Small intestine (tissue), 7 donors: ENCODE measurements around the gene PLVAP. TPM values are rescaled to one million over a fixed set of nuclear protein-coding genes. Genes with fewer than 3 reads are reported as not detected.

Experiments used
- DNase-seq, 2 donors: peaks; one replicate each; pipeline versions ENCODE4 v3.0.0 to v3.0.0-alpha.2; 2013
- FAIRE-seq: peaks from 2 replicates; lab custom pipeline; 2012; peaks lifted over from hg19 to GRCh38; lab: Jason Lieb, UNC
- H3K27ac ChIP-seq, 3 donors: one replicate each; pipeline ENCODE4 v1.5.1; 2013; ENCODE audit warnings: low read length in 2 of 3, mild to moderate bottlenecking in 2 of 3, control low read depth in 1 of 3, inconsistent platforms in 1 of 3, low read depth in 1 of 3, moderate library complexity in 1 of 3
- H3K27me3 ChIP-seq, 3 donors: one replicate each; pipeline ENCODE4 v1.6.1; 2013; ENCODE audit warnings: low read length in 3 of 3, inconsistent platforms in 1 of 3; ENCODE audit not compliant: control insufficient read depth in 3 of 3, insufficient read depth in 3 of 3
- H3K36me3 ChIP-seq, 3 donors: one replicate each; pipeline ENCODE4 v1.6.1; 2013; ENCODE audit warnings: low read length in 3 of 3, inconsistent platforms in 1 of 3, low read depth in 1 of 3, mild to moderate bottlenecking in 1 of 3, moderate library complexity in 1 of 3; ENCODE audit not compliant: control insufficient read depth in 3 of 3, insufficient read depth in 2 of 3
- H3K4me1 ChIP-seq, 3 donors: one replicate each; pipeline ENCODE4 v1.6.1; 2013; ENCODE audit warnings: low read length in 2 of 3, inconsistent platforms in 1 of 3, low read depth in 1 of 3, mild to moderate bottlenecking in 1 of 3, moderate library complexity in 1 of 3; ENCODE audit not compliant: control insufficient read depth in 3 of 3, insufficient read depth in 2 of 3
- H3K4me3 ChIP-seq, 3 donors: one replicate each; pipeline ENCODE4 v1.5.1; 2013; ENCODE audit warnings: low read length in 3 of 3, control low read depth in 1 of 3, inconsistent platforms in 1 of 3, low read depth in 1 of 3, mild to moderate bottlenecking in 1 of 3, moderate library complexity in 1 of 3
- H3K9me3 ChIP-seq, 2 donors: one replicate each; pipeline ENCODE4 v1.6.1; 2013; ENCODE audit warnings: low read depth in 1 of 2, low read length in 1 of 2; ENCODE audit not compliant: control insufficient read depth in 2 of 2, insufficient read depth in 1 of 2
- WGBS, 3 donors: extraction: QIAGEN DNeasy Blood & Tissue Kit; methylation state at CpG; one replicate each; pipeline ENCODE4 v1.1.7; 2013; 5-methylcytosine and 5-hydroxymethylcytosine counted together
- polyA plus RNA-seq, 4 donors: library from polyadenylated mRNA; stranded (reverse) in 3 of 4; unstranded in 1 of 4; fragments of 200-250 nt in 3 of 4; fragments of 120-200 nt in 1 of 4; gene quantifications; one replicate each; pipeline versions ENCODE4 v1.2.1 to v1.2.3, GENCODE V29; 2013
- donor health status: healthy with polysubstance abuse.
- donor health status: control.
- donor health status: control.
- donor health status: Bipolar disorder and iron deficiency.
- donor health status: healthy.

Gene PLVAP
- polyA plus RNA-seq, 4 donors, result 2.2 to 115 (median 19.4) TPM

DNA sequence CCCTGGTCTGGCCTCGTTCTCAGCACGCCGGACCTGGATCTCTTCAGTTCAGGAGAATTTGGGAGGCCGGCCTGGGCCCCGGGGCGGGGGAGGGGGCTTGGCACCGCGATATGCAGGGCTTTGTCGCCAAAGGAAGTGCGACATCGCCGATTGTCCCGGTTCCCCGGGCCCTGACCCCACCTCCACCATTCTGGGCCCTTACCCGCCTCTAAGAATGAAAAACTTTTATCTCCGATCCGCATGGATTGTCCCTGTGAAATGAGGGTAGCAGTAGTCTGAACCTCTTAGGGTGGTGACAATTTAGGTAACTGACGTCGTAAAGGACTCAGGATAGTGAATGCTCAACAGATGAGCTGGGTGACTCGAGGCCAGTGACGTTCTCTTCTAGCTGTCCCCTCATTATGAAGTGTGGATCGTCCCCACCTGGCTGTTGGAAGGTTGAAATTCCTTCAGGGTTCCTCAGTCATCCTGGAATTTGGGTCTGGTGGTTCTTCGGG lies 67.1 kb downstream of the PLVAP start:
- 4 to 6% (median 5%) methylated on average over 23 of the region's 23 CpGs for WGBS, 3 donors
- H3K4me3 ChIP-seq, result peak overlapping the region; percentile 77 to 96 (median 90)
- H3K4me1 ChIP-seq, result peaks cover 0 to 11% (median 2%) of the 10 kb centered on the region in 3 donors
- H3K27ac ChIP-seq, result peak overlapping the region; percentile 10 to 74 (median 60)
- peaks cover 4 to 39% (median 5%) of the 10 kb centered on the region in 3 donors for H3K36me3 ChIP-seq
- no peak for DNase-seq
- H3K27me3 ChIP-seq, result no peaks in the 10 kb centered on the region
- FAIRE-seq, result no peak
- no peaks in the 10 kb centered on the region for H3K9me3 ChIP-seq

DNA sequence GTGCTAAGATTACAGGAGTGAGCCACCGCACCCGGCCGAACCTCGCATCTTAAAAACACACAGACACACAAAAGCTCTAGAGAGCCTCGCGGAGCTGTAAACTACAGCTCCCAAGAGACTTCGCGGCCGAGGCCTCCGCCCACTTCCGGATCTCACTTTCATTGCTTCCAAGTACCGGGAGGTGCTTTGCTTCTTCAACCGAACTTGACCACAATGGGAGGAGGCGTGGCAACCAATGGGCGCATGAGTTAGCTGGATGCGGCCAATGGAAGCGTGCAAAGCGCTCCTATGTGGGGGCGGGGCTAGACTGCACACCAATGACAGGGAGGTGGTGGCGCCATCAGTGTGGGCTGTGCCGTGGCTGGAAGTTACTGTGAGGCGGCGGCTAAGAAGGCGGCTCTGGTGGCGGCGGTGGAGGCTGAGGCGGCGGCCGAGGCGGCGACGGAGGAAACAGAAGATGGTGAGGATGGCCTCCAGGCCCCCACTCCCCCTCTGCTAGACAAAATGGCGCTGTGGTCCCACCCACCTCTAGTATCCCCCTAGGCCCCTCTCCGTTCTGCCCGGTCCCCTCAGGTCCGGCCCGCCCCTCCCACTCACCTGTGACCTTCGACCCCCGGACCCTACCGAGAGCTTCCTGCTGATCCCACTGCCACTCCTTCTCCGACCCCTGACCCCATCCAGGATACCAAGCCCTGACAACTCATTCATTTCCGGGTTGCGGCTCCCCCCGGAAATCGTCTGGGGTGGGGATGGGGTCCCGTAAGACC lies 67.8 kb downstream of the PLVAP start, which contains the start of gene DDA1:
Gene DDA1 (plus strand): TSS at position 366 of the 767 bp plus-strand sequence. CDS start 92 bp downstream, at position 458.
- Histone ChIP-seq H3K9me3 (no peaks in the 10 kb centered on the region), H3K4me3 (peak within 1 kb of the TSS; percentile 77 to 96 (median 90)), H3K4me1 (peaks cover 0 to 15% (median 2%) of the 10 kb centered on the region in 3 donors), H3K27me3 (no peaks in the 10 kb centered on the region), H3K36me3 (peaks cover under 1 to 34% (median 2%) of the 10 kb centered on the region in 3 donors), H3K27ac (peak within 1 kb of the TSS; percentile 10 to 74 (median 60))
- WGBS, 3 donors, result 0 to 1% (median 0%) methylated on average over 41 to 46 of the region's 46 CpGs
- peak; percentile 100 for DNase-seq
- FAIRE-seq, result peak; percentile 47

DNA sequence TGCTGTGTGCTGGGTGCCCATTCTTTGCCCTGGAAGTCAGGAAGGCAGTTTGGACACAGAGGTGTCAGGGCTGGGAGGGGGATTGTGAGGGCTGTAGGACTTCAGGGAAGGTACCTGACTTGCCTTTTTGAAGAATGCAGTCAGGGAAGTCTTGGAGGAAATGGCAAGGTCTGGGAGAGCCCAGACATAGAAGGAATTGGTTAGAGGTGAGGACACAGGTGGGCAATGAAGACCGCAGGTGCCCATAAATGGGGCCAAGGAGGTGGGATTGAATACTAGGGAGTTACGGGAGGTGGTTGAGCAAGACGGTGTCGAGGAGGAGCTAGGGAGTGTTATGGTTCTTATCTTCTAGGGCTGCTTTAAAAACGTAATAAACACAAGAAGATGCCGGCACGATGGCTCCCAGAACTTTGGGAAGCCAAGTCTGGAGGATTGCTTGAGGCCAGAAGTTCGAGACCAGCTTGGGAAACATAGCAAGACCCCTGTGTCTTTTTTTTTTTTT lies 69.2 kb downstream of the PLVAP start:
- peaks cover 5 to 21% (median 6%) of the 10 kb centered on the region in 3 donors for H3K4me1 ChIP-seq
- no peak overlapping the region for H3K27ac ChIP-seq
- DNase-seq, result no peak
- no peak overlapping the region for H3K4me3 ChIP-seq
- no peak for FAIRE-seq
- no peaks in the 10 kb centered on the region for H3K9me3 ChIP-seq
- no peaks in the 10 kb centered on the region for H3K27me3 ChIP-seq
- WGBS, 3 donors, result 46 to 79% (median 75%) methylated on average over 8 of the region's 8 CpGs
- H3K36me3 ChIP-seq, result peaks cover 0 to 20% (median 2%) of the 10 kb centered on the region in 3 donors

DNA sequence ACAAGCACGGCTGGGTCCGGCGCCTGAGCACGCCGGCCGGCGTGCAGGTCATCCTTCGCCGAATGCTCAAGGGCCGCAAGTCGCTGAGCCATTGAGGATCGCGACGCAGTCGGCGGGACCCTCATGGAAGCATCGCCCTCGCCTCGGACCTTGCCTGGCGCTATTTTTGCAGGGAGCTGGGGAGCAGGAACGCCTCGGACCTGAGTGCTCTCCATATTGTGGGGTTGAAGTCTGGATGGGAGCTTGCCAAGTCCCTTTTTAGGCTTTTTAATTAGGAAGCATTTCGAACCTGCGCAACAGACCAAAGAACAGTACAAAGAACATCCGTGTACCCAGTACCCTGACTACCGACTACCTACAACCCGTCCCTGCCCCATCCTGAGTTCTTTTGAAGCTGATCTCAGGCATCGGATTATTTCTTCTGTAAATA lies 70.8 kb downstream of the PLVAP start:
- Histone ChIP-seq H3K4me3 (peak overlapping the region; percentile 55 to 91 (median 64)), H3K36me3 (peaks cover 0 to 6% (median 0%) of the 10 kb centered on the region in 3 donors), H3K27me3 (no peaks in the 10 kb centered on the region), H3K9me3 (no peaks in the 10 kb centered on the region), H3K4me1 (peaks cover 5 to 27% (median 9%) of the 10 kb centered on the region in 3 donors), H3K27ac (peak overlapping the region; percentile 89 to 92 (median 91))
- DNase-seq (peak in 1 of 2 donors; percentile 68), FAIRE-seq (no peak)
- WGBS, 3 donors, result 4 to 7% (median 4%) methylated on average over 27 to 28 of the region's 28 CpGs

DNA sequence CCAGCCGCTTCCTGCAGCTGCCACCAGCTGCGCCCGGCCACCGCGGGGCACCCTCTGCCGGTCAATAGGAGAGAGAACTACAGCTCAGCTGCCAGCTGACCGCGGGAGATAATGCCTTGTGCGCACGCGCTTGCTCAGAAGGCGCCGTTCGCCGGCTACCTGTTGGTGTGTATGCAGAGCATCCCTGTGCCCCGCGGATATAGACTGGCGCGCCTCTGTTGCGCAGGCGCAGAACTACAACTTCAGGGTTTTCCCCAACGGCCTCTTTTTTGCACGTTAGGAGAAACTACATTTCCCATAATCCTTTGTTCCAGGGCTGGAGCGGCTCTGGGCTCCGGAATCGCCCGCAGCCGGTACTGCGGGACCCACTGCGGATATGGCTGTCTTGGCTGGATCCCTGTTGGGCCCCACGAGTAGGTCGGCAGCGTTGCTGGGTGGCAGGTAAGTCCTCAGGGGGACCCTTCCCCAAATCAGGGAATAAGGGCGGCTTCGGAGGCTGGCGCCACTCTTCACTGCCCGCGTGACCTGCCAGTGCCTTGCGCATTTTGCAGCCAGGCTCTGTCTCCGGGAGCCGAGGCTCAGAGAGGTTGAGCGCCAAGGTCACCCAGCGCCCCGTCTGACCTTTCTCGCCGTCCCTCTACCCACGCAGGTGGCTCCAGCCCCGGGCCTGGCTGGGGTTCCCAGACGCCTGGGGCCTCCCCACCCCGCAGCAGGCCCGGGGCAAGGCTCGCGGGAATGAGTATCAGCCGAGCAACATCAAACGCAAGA lies 71.4 kb downstream of the PLVAP start, which contains the start of gene MRPL34:
Gene MRPL34 (plus strand): TSS at position 356 of the 768 bp plus-strand sequence. CDS start 21 bp downstream, at position 377.
- Histone ChIP-seq H3K27ac (peak within 1 kb of the TSS; percentile 89 to 92 (median 91)), H3K9me3 (no peaks in the 10 kb centered on the region), H3K4me3 (peak within 1 kb of the TSS; percentile 55 to 91 (median 64)), H3K4me1 (peaks cover 5 to 27% (median 8%) of the 10 kb centered on the region in 3 donors), H3K27me3 (no peaks in the 10 kb centered on the region), H3K36me3 (peaks cover 0 to 7% (median 0%) of the 10 kb centered on the region in 3 donors)
- 0% methylated on average over 54 to 55 of the region's 55 CpGs for WGBS, 3 donors
- DNase-seq (peak; percentile 99), FAIRE-seq (no peak)

DNA sequence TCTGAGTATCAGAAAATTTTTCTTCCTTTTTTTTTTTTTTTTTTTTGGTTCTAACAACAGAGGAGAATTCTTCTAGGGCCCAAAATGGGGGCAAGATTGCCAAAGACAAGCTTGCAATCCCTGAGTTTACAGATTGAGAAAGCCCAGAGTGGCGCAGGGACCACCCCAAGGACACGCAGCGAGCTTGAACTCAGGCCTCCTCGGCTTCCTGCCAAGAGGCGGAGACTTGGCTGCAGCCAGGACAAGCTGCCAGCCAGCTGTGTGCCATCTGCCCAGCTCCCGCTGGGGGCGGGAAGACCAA lies 72.0 kb downstream of the PLVAP start:
- Histone ChIP-seq H3K27me3 (no peaks in the 10 kb centered on the region), H3K36me3 (peaks cover 0 to 4% (median 0%) of the 10 kb centered on the region in 3 donors), H3K4me3 (peak overlapping the region in 1 of 3 donors; percentile 91), H3K4me1 (peaks cover 5 to 24% (median 7%) of the 10 kb centered on the region in 3 donors), H3K27ac (peak overlapping the region; percentile 41 to 89 (median 52)), H3K9me3 (no peaks in the 10 kb centered on the region)
- 0 to 1% (median 0%) methylated on average over 7 of the region's 7 CpGs for WGBS, 3 donors
- DNase-seq (no peak), FAIRE-seq (no peak)

DNA sequence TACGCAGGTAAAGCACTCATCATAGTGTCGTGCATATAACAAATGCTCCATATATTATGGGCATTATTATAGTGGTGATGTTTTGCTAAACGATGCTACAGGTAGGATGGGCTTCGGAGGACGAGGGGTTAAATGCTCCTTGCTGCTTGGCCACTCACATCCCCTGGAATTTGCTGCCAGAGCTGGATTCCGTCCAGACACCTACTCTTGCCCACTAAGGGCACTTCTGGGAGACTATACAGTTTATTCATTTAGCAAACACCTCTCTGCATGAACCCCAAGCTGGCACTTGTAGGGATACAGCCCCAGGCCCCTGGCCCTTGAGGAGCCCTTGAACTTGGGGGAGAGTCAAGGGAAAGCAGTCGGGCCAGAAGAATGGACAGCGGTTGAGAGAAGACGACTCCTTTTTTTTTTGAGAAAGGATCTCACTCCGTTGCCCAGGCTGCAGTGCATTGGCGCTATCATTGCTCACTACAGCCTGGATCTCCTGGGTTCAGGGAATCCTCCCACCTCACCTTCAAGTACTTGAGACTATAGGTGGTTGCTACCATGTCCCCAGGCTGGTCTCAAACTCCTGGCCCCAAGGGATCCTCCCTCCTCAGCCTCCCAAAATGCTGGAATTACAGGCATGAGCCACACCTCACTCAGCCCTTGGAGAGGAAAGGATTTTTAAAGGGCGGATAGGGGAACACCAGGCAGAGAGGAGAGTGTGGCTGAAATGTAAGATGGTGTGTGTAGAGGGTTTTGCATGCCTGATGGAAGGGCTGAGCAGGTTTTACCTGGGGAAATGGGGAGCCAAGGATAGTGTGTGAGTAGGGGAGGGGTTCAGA lies 72.5 kb downstream of the PLVAP start:
- no peaks in the 10 kb centered on the region for H3K9me3 ChIP-seq
- no peak overlapping the region for H3K4me3 ChIP-seq
- peaks cover 0 to 4% (median 0%) of the 10 kb centered on the region in 3 donors for H3K36me3 ChIP-seq
- H3K4me1 ChIP-seq, result peaks cover 5 to 22% (median 7%) of the 10 kb centered on the region in 3 donors
- DNase-seq (no peak), FAIRE-seq (no peak)
- H3K27ac ChIP-seq, result peak overlapping the region; percentile 41 to 89 (median 52)
- no peaks in the 10 kb centered on the region for H3K27me3 ChIP-seq
- WGBS, 3 donors, result 54 to 65% (median 65%) methylated on average over 12 of the region's 12 CpGs
